Fibroblast of lung (primary cell): ENCODE data around the gene STARD3NL.

Source experiments
- CTCF ChIP-seq, 2 donors: IDR thresholded peaks in 1 of 2; conservative IDR thresholded peaks in 1 of 2; 1 replicate in 1 of 2; 2 replicates in 1 of 2; pipeline ENCODE4 v1.5.1; 2011 to 2012; ENCODE audit warnings: low read length in 2 of 2, control low read depth in 1 of 2, inconsistent platforms in 1 of 2, low read depth in 1 of 2, mild to moderate bottlenecking in 1 of 2
- EZH2 ChIP-seq: IDR thresholded peaks from 2 replicates; pipeline ENCODE4 v1.5.1; 2012; ENCODE audit warnings: low read length, control low read depth, mild to moderate bottlenecking; ENCODE audit errors: missing control alignments

GRCh38 chr7:38280000-38280399 lies 102.0 kb downstream of the STARD3NL start:
- TF ChIP-seq CTCF (conservative IDR thresholded peaks at IDR 0.05 in 1 of 2, IDR thresholded peaks at IDR 0.05 in 1 of 2; ENCODE audit: low read depth in 1 of 2, low read length in 2 of 2): no peak
- TF ChIP-seq EZH2: no peak
